Measurements from ENCODE around the gene KHK. TPM values are rescaled to one million over a fixed set of nuclear protein-coding genes. Genes with fewer than 3 reads are reported as not detected.

KHK gene
- total RNA-seq, 1 donor: 0.52 TPM

GRCh38 chr2:27133905-27134780 lies 47.6 kb downstream of the KHK start, which contains the start of gene PREB:
Gene PREB, minus strand, starts transcription at chr2:27134636. Its CDS starts 215 bp downstream, at chr2:27134421.
- no peaks in the 10 kb centered on the region for H3K27me3 ChIP-seq (ENCODE audit: insufficient read depth, low read length)
- H3K4me3 ChIP-seq (ENCODE audit: low read length): peak within 1 kb of the TSS; percentile 95
- H3K4me1 ChIP-seq (ENCODE audit: insufficient read depth, low read length): peaks cover 18% of the 10 kb centered on the region
- H3K9me3 ChIP-seq (ENCODE audit: low read depth, low read length): no peaks in the 10 kb centered on the region

GRCh38 chr2:27134781-27135477 lies 48.4 kb downstream of the KHK start:
- peaks cover 18% of the 10 kb centered on the region for H3K4me1 ChIP-seq (ENCODE audit: insufficient read depth, low read length)
- H3K27me3 ChIP-seq (ENCODE audit: insufficient read depth, low read length): no peaks in the 10 kb centered on the region
- H3K9me3 ChIP-seq (ENCODE audit: low read depth, low read length): no peaks in the 10 kb centered on the region
- H3K4me3 ChIP-seq (ENCODE audit: low read length): peak overlapping the region; percentile 95

GRCh38 chr2:27135478-27135955 lies 48.9 kb downstream of the KHK start:
- Histone ChIP-seq H3K9me3 (ENCODE audit: low read depth, low read length) (no peaks in the 10 kb centered on the region), H3K27me3 (ENCODE audit: insufficient read depth, low read length) (no peaks in the 10 kb centered on the region), H3K4me3 (ENCODE audit: low read length) (no peak overlapping the region), H3K4me1 (ENCODE audit: insufficient read depth, low read length) (peaks cover 18% of the 10 kb centered on the region)

GRCh38 chr2:27136751-27137150 lies 50.2 kb downstream of the KHK start:
- Histone ChIP-seq H3K4me3 (ENCODE audit: low read length) (no peak overlapping the region), H3K27me3 (ENCODE audit: insufficient read depth, low read length) (no peaks in the 10 kb centered on the region), H3K9me3 (ENCODE audit: low read depth, low read length) (no peaks in the 10 kb centered on the region), H3K4me1 (ENCODE audit: insufficient read depth, low read length) (peaks cover 18% of the 10 kb centered on the region)

GRCh38 chr2:27137322-27137935 lies 50.9 kb downstream of the KHK start:
- H3K4me1 ChIP-seq (ENCODE audit: insufficient read depth, low read length): peaks cover 18% of the 10 kb centered on the region
- H3K27me3 ChIP-seq (ENCODE audit: insufficient read depth, low read length): no peaks in the 10 kb centered on the region
- no peak overlapping the region for H3K4me3 ChIP-seq (ENCODE audit: low read length)
- H3K9me3 ChIP-seq (ENCODE audit: low read depth, low read length): no peaks in the 10 kb centered on the region

GRCh38 chr2:27138111-27138510 lies 51.5 kb downstream of the KHK start:
- Histone ChIP-seq H3K9me3 (ENCODE audit: low read depth, low read length) (no peaks in the 10 kb centered on the region), H3K27me3 (ENCODE audit: insufficient read depth, low read length) (no peaks in the 10 kb centered on the region), H3K4me3 (ENCODE audit: low read length) (no peak overlapping the region), H3K4me1 (ENCODE audit: insufficient read depth, low read length) (peaks cover 13% of the 10 kb centered on the region)

GRCh38 chr2:27139310-27139709 lies 52.7 kb downstream of the KHK start, which contains the start of gene PRR30:
Gene PRR30, minus strand, starts transcription at chr2:27139410. Its CDS starts 1,081 bp downstream, at chr2:27138329.
- Histone ChIP-seq H3K27me3 (ENCODE audit: insufficient read depth, low read length) (no peaks in the 10 kb centered on the region), H3K9me3 (ENCODE audit: low read depth, low read length) (no peaks in the 10 kb centered on the region), H3K4me3 (ENCODE audit: low read length) (no peak within 1 kb of the TSS), H3K4me1 (ENCODE audit: insufficient read depth, low read length) (peaks cover 5% of the 10 kb centered on the region)

- Histone ChIP-seq H3K9me3 (ENCODE audit: low read depth, low read length) (no peaks in the 10 kb centered on the region), H3K27me3 (ENCODE audit: insufficient read depth, low read length) (no peaks in the 10 kb centered on the region), H3K4me1 (ENCODE audit: insufficient read depth, low read length) (no peaks in the 10 kb centered on the region), H3K4me3 (ENCODE audit: low read length) (no peak overlapping the region)
Observed at GRCh38 chr2:27143285-27143684, 56.7 kb downstream of the KHK start.

GRCh38 chr2:27145682-27146081 lies 59.1 kb downstream of the KHK start:
- Histone ChIP-seq H3K9me3 (ENCODE audit: low read depth, low read length) (no peaks in the 10 kb centered on the region), H3K4me3 (ENCODE audit: low read length) (no peak overlapping the region), H3K4me1 (ENCODE audit: insufficient read depth, low read length) (no peaks in the 10 kb centered on the region)

GRCh38 chr2:27147935-27148334 lies 61.4 kb downstream of the KHK start:
- Histone ChIP-seq H3K4me3 (ENCODE audit: low read length) (no peak overlapping the region), H3K27me3 (ENCODE audit: insufficient read depth, low read length) (no peaks in the 10 kb centered on the region), H3K4me1 (ENCODE audit: insufficient read depth, low read length) (no peaks in the 10 kb centered on the region), H3K9me3 (ENCODE audit: low read depth, low read length) (no peaks in the 10 kb centered on the region)

More at GRCh38 chr2:27145682-27146081, 59.1 kb downstream of the KHK start:
- H3K27me3 ChIP-seq (ENCODE audit: insufficient read depth, low read length): no peaks in the 10 kb centered on the region

GRCh38 chr2:27148801-27149439 lies 62.3 kb downstream of the KHK start, which contains the start of gene TCF23:
Gene TCF23, plus strand, starts transcription at chr2:27149004. Its CDS starts 130 bp downstream, at chr2:27149134.
- Histone ChIP-seq H3K4me3 (ENCODE audit: low read length) (no peak within 1 kb of the TSS), H3K27me3 (ENCODE audit: insufficient read depth, low read length) (no peaks in the 10 kb centered on the region), H3K4me1 (ENCODE audit: insufficient read depth, low read length) (no peaks in the 10 kb centered on the region), H3K9me3 (ENCODE audit: low read depth, low read length) (no peaks in the 10 kb centered on the region)

GRCh38 chr2:27149570-27150405 lies 63.2 kb downstream of the KHK start:
- no peaks in the 10 kb centered on the region for H3K27me3 ChIP-seq (ENCODE audit: insufficient read depth, low read length)
- H3K4me3 ChIP-seq (ENCODE audit: low read length): no peak overlapping the region
- no peaks in the 10 kb centered on the region for H3K4me1 ChIP-seq (ENCODE audit: insufficient read depth, low read length)
- no peaks in the 10 kb centered on the region for H3K9me3 ChIP-seq (ENCODE audit: low read depth, low read length)
